DND-41 (cell line): ENCODE results near the gene MKNK2.

Experiments
- CTCF ChIP-seq: IDR thresholded peaks from 2 replicates; pipeline ENCODE4 v1.5.1; 2012; ENCODE audit warnings: borderline replicate concordance, low read length, moderate library complexity, mild to moderate bottlenecking; ENCODE audit not compliant: poor library complexity, severe bottlenecking; ENCODE audit errors: extremely low read depth
- EZH2 ChIP-seq: IDR thresholded peaks from 3 replicates; pipeline ENCODE4 v1.6.1; 2012; ENCODE audit warnings: borderline replicate concordance, low read depth, mild to moderate bottlenecking, moderate library complexity, low read length, inconsistent platforms; ENCODE audit not compliant: severe bottlenecking

DNA sequence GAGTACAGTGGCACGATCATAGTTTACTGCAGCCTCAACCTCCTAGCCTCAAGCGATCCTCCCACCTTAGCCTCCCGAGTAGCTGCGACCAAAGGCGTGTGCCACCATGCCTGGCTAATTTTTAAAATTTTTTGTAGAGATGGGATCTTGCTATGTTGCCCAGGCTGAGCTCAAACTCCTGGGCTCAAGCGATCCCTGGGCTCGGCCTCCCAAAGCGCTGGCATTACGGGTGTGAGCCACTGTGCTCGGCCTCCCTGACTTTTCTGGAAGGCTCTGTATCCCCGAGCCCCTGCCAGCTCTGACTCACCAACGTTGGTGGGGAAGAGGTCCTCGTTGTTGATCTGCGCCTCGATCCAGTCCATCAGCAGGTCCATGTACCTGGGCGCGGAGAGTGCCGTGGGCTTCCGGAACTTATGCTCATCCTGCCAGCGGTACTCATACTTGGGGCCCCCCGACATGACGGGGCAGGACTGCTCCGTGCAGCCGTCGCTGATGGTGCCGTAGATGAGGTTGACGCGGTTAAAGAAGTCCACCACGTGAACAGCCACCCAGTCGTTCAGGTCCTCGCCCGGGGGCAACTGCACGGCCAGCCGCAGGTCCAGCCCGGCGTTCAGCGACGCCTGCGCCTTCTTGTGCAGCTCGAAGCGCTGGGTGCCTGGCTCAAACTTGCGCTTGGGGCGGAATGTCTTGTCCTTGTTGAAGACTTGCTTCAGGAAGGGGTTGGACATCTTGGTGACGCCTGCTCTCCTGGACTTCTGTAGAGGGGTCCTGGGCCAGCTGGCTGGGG lies 27.0 kb upstream of the MKNK2 start:
- TF ChIP-seq CTCF (no peak), EZH2 (no peak)
